Upper lobe of left lung (tissue), 6 donors: ENCODE data around the gene MYO9A. TPM values are rescaled to one million over a fixed set of nuclear protein-coding genes. Genes with fewer than 3 reads are reported as not detected.
A peak's percentile ranks its signal among the peaks of the same experiment; 100 is the strongest.

ENCODE experiments used
- ATAC-seq, 2 donors: fragments of 200-7000 bp; cut with Tn5 transposase; one replicate each; pipeline ENCODE4 v1.9.1; 2022; ENCODE audit warnings: mild to moderate bottlenecking in 2 of 2, moderate library complexity in 2 of 2; ENCODE audit not compliant: low FRiP score in 2 of 2
- DNase-seq, 2 donors: peaks; one replicate each; pipeline ENCODE4 v3.0.0-alpha.2; 2019 to 2020
- H3K27ac ChIP-seq, 4 donors: fragments of 200-600 bp; sonication (generic); one replicate each; pipeline ENCODE4 v1.5.1; 2016 to 2019
- H3K27me3 ChIP-seq, 4 donors: fragments of 200-600 bp; sonication (generic); one replicate each; pipeline ENCODE4 v1.5.1; 2017 to 2019
- H3K36me3 ChIP-seq, 4 donors: fragments of 200-600 bp; sonication (generic); one replicate each; pipeline ENCODE4 v1.5.1; 2016 to 2019
- H3K4me1 ChIP-seq, 4 donors: fragments of 200-600 bp; sonication (generic); one replicate each; pipeline ENCODE4 v1.5.1; 2018 to 2019
- H3K4me3 ChIP-seq, 4 donors: fragments of 200-600 bp; sonication (generic); one replicate each; pipeline ENCODE4 v1.5.1; 2017 to 2019; ENCODE audit warnings: mild to moderate bottlenecking in 2 of 4, moderate library complexity in 1 of 4
- H3K9me3 ChIP-seq, 4 donors: fragments of 200-600 bp; sonication (generic); one replicate each; pipeline ENCODE4 v1.5.1; 2018 to 2019
- CTCF ChIP-seq, 6 experiments: fragments of 450-650 bp in 4 of 6; fragments of 200-600 bp in 2 of 6; sonication (generic) in 2 of 6; IDR thresholded peaks; one replicate each; pipeline ENCODE4 v1.5.1; 2016 to 2019; ENCODE audit warnings: antibody characterized with exemption in 6 of 6
- EP300 ChIP-seq, 4 donors: sonication (generic); formaldehyde crosslinking; IDR thresholded peaks; one replicate each; pipeline ENCODE4 v1.5.1; 2017; ENCODE audit warnings: antibody characterized with exemption in 4 of 4, control low read depth in 2 of 4
- POLR2A ChIP-seq, 4 donors: fragments of 450-650 bp; IDR thresholded peaks; one replicate each; pipeline ENCODE4 v1.5.1; 2016 to 2017; ENCODE audit warnings: antibody characterized with exemption in 4 of 4, mild to moderate bottlenecking in 2 of 4
- POLR2AphosphoS5 ChIP-seq, 2 donors: sonication (generic); formaldehyde crosslinking; IDR thresholded peaks; one replicate each; pipeline ENCODE4 v1.5.1; 2017; ENCODE audit warnings: antibody characterized with exemption in 2 of 2
- WGBS, 2 donors: methylation state at CpG; one replicate each; pipeline ENCODE4 v1.1.5; 2017 to 2018; 5-methylcytosine and 5-hydroxymethylcytosine counted together
- total RNA-seq, 6 donors: library from RNA; depleted of rRNA in 4 of 6; stranded (reverse); fragments of >200 nt in 4 of 6; gene quantifications; one replicate each; pipeline versions ENCODE4 v1.1.0 to v1.2.1, GENCODE V29; 2016 to 2021
- donor health status: DM: no; HTN: no; CAD: no; lungs with moderate emphysema.
- donor health status: DM: no; HTN: yes; CAD: no; lungs with severe emphysema.

The MYO9A gene
- total RNA-seq, 6 donors from 2014 or later, result 53.2 to 143 (median 76.5) TPM

GRCh38 chr15:72092691-72093090 is 25.3 kb downstream of the MYO9A start:
- Histone ChIP-seq H3K4me3 (no peak overlapping the region), H3K27me3 (no peaks in the 10 kb centered on the region), H3K4me1 (peaks cover 0 to 3% (median 1%) of the 10 kb centered on the region in 4 donors), H3K9me3 (no peaks in the 10 kb centered on the region), H3K36me3 (no peaks in the 10 kb centered on the region), H3K27ac (no peak overlapping the region)
- TF ChIP-seq CTCF (IDR thresholded peaks at IDR 0.05) (no peak), POLR2AphosphoS5 (IDR thresholded peaks at IDR 0.05) (no peak), EP300 (IDR thresholded peaks at IDR 0.05) (no peak), POLR2A (IDR thresholded peaks at IDR 0.05) (no peak)
- ATAC-seq (no peak), DNase-seq (no peak)

- Histone ChIP-seq H3K27ac (no peak overlapping the region), H3K9me3 (no peaks in the 10 kb centered on the region), H3K4me3 (no peak overlapping the region), H3K27me3 (no peaks in the 10 kb centered on the region), H3K4me1 (peaks cover 0 to 7% (median 4%) of the 10 kb centered on the region in 4 donors), H3K36me3 (no peaks in the 10 kb centered on the region)
- ATAC-seq (no peak), DNase-seq (no peak)
- WGBS, 2 donors, result 96 to 98% methylated on average over 3 of the region's 3 CpGs
- no peak for TF ChIP-seq CTCF (IDR thresholded peaks at IDR 0.05)
- no peak for TF ChIP-seq EP300 (IDR thresholded peaks at IDR 0.05)
- TF ChIP-seq POLR2AphosphoS5 (IDR thresholded peaks at IDR 0.05), result no peak
- no peak for TF ChIP-seq POLR2A (IDR thresholded peaks at IDR 0.05)
These were observed 25.9 kb downstream of the MYO9A start for GRCh38 chr15:72092006-72092405.

GRCh38 chr15:72086920-72087648 is 30.9 kb downstream of the MYO9A start:
- no peaks in the 10 kb centered on the region for H3K9me3 ChIP-seq
- TF ChIP-seq POLR2AphosphoS5 (IDR thresholded peaks at IDR 0.05), result peak in 1 of 2 donors; percentile 34
- TF ChIP-seq EP300 (IDR thresholded peaks at IDR 0.05), result no peak
- 90 to 96% methylated on average over 5 to 9 of the region's 9 CpGs for WGBS, 2 donors
- no peak overlapping the region for H3K4me3 ChIP-seq
- peak overlapping the region in 1 of 4 donors; percentile 1 for H3K27ac ChIP-seq
- H3K27me3 ChIP-seq, result no peaks in the 10 kb centered on the region
- H3K4me1 ChIP-seq, result peaks cover 0 to 18% (median 14%) of the 10 kb centered on the region in 4 donors
- ATAC-seq (peak; percentile 31 to 85), DNase-seq (peak in 1 of 2 donors; percentile 74)
- no peaks in the 10 kb centered on the region for H3K36me3 ChIP-seq

- DNase-seq (peak; percentile 36 to 61), ATAC-seq (peak; percentile 21 to 69)
- H3K4me3 ChIP-seq, result no peak overlapping the region
- H3K27me3 ChIP-seq, result no peaks in the 10 kb centered on the region
- H3K27ac ChIP-seq, result no peak overlapping the region
- H3K36me3 ChIP-seq, result no peaks in the 10 kb centered on the region
- H3K4me1 ChIP-seq, result peaks cover 0 to 18% (median 14%) of the 10 kb centered on the region in 4 donors
- H3K9me3 ChIP-seq, result no peaks in the 10 kb centered on the region
- 87 to 88% methylated on average over 7 to 10 of the region's 11 CpGs for WGBS, 2 donors
- TF ChIP-seq EP300 (IDR thresholded peaks at IDR 0.05) (peak in 1 of 4 donors; percentile 10), POLR2A (IDR thresholded peaks at IDR 0.05) (no peak), POLR2AphosphoS5 (IDR thresholded peaks at IDR 0.05) (no peak)
These were observed 31.8 kb downstream of the MYO9A start for GRCh38 chr15:72086010-72086697.

- H3K4me1 ChIP-seq, result peaks cover 0 to 14% (median 11%) of the 10 kb centered on the region in 4 donors
- ATAC-seq (no peak), DNase-seq (no peak)
- no peaks in the 10 kb centered on the region for H3K36me3 ChIP-seq
- no peaks in the 10 kb centered on the region for H3K27me3 ChIP-seq
- no peak overlapping the region for H3K4me3 ChIP-seq
- WGBS, 2 donors, result 90 to 95% methylated on average over 1 of the region's 1 CpG
- TF ChIP-seq POLR2A (IDR thresholded peaks at IDR 0.05) (no peak), CTCF (IDR thresholded peaks at IDR 0.05) (no peak), POLR2AphosphoS5 (IDR thresholded peaks at IDR 0.05) (no peak), EP300 (IDR thresholded peaks at IDR 0.05) (no peak)
- no peak overlapping the region for H3K27ac ChIP-seq
- no peaks in the 10 kb centered on the region for H3K9me3 ChIP-seq
These were observed 35.8 kb downstream of the MYO9A start for GRCh38 chr15:72082176-72082575.
